H1 (cell line): ENCODE measurements around the gene TNIK.

Experiments
- CBX8 ChIP-seq: fragments of 300-800, 300-1000 bp; sonication (generic); IDR thresholded peaks from 2 replicates; pipeline ENCODE4 v1.7.1; 2016; ENCODE audit warnings: low read depth, low read length, borderline replicate concordance
- CREB1 ChIP-seq: IDR thresholded peaks from 2 replicates; pipeline ENCODE4 v1.6.1; 2012; ENCODE audit warnings: inconsistent platforms
- CTCF ChIP-seq, 3 experiments: IDR thresholded peaks; 1 replicate in 2 of 3; 2 replicates in 1 of 3; pipeline versions ENCODE4 v1.5.1 to v1.6.1; 2011; ENCODE audit warnings: low read length in 3 of 3, mild to moderate bottlenecking in 3 of 3, inconsistent platforms in 2 of 3, low read depth in 1 of 3, moderate library complexity in 1 of 3; ENCODE audit not compliant: insufficient read depth in 1 of 3; ENCODE audit errors: control extremely low read depth in 1 of 3
- EZH2 ChIP-seq: fragments of 200-600 bp; sonication (generic); IDR thresholded peaks from 2 replicates; pipeline ENCODE4 v1.7.1; 2012; ENCODE audit warnings: low read depth, mild to moderate bottlenecking, moderate library complexity, low read length, inconsistent platforms; ENCODE audit not compliant: severe bottlenecking
- NRF1 ChIP-seq: IDR thresholded peaks from 2 replicates; pipeline ENCODE4 v1.6.1; 2011; ENCODE audit warnings: mild to moderate bottlenecking, low read depth, low read length, improper control_type of control experiment
- POLR2A ChIP-seq, 2 experiments: IDR thresholded peaks; 1 replicate in 1 of 2; 2 replicates in 1 of 2; pipeline ENCODE4 v1.6.1; 2011; ENCODE audit warnings: low read depth in 2 of 2, low read length in 2 of 2, mild to moderate bottlenecking in 2 of 2; ENCODE audit errors: control extremely low read depth in 1 of 2
- RFX5 ChIP-seq: IDR thresholded peaks from 2 replicates; pipeline ENCODE4 v1.6.1; 2011; ENCODE audit warnings: low read depth, low read length, improper control_type of control experiment, borderline replicate concordance
- SIN3A ChIP-seq, 2 experiments: IDR thresholded peaks in 1 of 2; conservative IDR thresholded peaks in 1 of 2; 2 replicates each; pipeline ENCODE4 v1.6.1; 2011 to 2012; ENCODE audit warnings: low read length in 2 of 2, improper control_type of control experiment in 1 of 2, low read depth in 1 of 2, mild to moderate bottlenecking in 1 of 2
- TF ChIP-seq, protein P1 (sequence below): IDR thresholded peaks from 2 replicates; pipeline ENCODE4 v1.6.1; 2011; ENCODE audit warnings: low read depth, mild to moderate bottlenecking, low read length; ENCODE audit not compliant: insufficient read depth

GRCh38 chr3:171508206-171508605 is 48.0 kb upstream of the TNIK start:
- no peak for TF ChIP-seq CBX8
- no peak for TF ChIP-seq CTCF (IDR thresholded peaks at IDR 0.05; ENCODE audit: control extremely low read depth in 1 of 3, insufficient read depth in 1 of 3, low read depth in 1 of 3, low read length in 3 of 3)
- TF ChIP-seq, protein P1, sequence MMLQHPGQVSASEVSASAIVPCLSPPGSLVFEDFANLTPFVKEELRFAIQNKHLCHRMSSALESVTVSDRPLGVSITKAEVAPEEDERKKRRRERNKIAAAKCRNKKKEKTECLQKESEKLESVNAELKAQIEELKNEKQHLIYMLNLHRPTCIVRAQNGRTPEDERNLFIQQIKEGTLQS = no peak
- no peak for TF ChIP-seq RFX5
- TF ChIP-seq POLR2A (IDR thresholded peaks at IDR 0.05; ENCODE audit: control extremely low read depth in 1 of 2, low read depth in 2 of 2, low read length in 2 of 2) = no peak
- TF ChIP-seq NRF1 = no peak
- no peak for TF ChIP-seq SIN3A (conservative IDR thresholded peaks at IDR 0.05 in 1 of 2, IDR thresholded peaks at IDR 0.05 in 1 of 2; ENCODE audit: low read depth in 1 of 2, low read length in 2 of 2)
- no peak for TF ChIP-seq CREB1
- no peak for TF ChIP-seq EZH2
